DMS 273 (cell line): Measurements from ENCODE around the gene SLC9A4.

Source experiments
- DNase-seq: peaks from one replicate; lab custom pipeline; 2025; ENCODE audit not compliant: unreplicated experiment; lab: John Stamatoyannopoulos, UW

The SLC9A4 gene, protein sequence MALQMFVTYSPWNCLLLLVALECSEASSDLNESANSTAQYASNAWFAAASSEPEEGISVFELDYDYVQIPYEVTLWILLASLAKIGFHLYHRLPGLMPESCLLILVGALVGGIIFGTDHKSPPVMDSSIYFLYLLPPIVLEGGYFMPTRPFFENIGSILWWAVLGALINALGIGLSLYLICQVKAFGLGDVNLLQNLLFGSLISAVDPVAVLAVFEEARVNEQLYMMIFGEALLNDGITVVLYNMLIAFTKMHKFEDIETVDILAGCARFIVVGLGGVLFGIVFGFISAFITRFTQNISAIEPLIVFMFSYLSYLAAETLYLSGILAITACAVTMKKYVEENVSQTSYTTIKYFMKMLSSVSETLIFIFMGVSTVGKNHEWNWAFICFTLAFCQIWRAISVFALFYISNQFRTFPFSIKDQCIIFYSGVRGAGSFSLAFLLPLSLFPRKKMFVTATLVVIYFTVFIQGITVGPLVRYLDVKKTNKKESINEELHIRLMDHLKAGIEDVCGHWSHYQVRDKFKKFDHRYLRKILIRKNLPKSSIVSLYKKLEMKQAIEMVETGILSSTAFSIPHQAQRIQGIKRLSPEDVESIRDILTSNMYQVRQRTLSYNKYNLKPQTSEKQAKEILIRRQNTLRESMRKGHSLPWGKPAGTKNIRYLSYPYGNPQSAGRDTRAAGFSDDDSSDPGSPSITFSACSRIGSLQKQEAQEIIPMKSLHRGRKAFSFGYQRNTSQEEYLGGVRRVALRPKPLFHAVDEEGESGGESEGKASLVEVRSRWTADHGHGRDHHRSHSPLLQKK

DNA sequence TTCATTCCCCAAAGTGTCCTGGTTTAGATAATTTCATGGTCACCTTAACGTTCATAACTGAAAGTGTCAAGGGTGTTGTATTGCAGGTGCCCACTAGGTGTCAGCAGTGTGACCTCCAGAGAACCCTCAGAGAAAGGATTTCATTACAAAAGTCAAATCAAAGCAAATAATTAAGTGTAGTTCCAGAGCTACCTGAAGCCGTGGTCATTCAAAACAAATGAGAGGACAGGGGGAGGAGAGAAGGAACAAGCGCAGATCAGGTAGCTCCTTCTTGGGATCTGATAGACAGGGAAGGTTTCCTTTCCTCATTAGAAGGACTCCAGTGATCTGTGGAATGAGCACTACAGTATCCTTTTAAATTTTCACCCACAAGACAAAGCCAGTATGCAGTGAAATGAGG, at the start of gene SLC9A4:
Gene SLC9A4 (plus strand): TSS at position 207 of the 400 bp plus-strand sequence. CDS start 534 bp downstream, outside the sequence.
- DNase-seq = peak; percentile 55

DNA sequence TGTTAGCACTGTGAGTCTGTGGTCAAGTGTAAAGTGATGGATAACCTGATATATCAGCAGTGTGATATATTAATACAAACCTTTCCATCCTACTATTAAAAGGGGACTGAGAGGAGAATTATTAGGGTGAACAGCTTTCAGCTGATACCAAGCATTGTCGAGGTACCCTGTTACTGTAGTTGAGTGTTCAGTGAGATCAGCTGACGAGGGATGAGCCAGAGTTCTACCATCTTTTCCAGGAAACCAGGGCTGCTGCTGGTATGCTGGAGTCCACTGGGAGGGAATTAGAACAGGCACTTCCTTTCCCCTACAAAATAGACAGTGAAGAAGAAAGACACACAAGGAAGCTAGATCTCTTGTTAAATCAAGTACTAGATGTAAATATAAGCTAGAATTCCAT, 49.7 kb upstream of the SLC9A4 start:
- no peak for DNase-seq

DNA sequence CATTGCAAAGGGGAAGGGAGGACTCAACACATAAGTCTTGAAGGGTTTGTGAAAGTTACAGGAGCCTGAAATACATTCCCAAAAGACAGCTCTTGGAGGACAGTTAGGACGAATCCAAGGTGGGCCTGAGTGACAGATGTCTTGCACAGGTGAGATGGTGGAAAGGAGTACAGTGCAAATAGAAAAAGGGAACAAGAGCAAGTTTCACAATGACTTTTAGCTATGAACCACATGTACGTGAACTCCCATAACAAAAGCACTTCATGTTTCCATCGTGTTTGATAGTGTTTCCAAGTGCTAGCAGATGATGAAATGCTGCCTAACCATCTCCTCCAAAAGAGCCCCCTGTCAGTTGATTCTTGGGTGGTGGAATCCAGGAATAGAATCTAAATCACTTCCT, 48.3 kb upstream of the SLC9A4 start:
- no peak for DNase-seq

DNA sequence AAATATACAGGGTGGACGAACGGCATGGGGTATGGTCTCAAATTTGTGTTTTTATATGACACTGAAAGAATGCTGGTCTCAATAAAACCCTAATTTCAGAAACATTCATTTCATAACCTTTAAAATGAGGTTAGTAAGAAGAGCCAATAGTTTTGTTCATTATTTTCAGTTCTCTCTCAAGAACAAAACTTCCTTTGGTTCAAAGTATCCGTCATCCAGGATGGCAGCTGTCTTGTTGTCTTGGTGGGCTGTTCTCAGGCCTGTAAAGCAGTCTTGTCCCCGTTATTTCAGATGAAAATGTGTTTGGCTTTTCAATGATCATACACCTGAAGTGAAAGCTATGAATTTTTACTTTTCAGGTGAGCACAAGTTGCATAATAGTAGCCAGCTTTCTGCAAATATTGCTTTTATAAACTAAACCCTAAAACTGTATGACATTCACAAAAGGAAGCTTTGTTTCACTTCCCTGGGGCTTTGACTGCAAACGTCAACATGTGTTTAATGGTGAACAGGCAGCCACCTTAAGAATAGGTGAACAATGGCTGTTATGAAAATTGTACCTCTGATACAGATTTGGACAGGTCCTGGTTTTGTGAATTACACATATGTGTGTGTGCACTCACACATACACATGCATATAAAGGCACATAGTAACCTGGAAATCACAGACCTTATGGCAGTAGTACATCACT, 47.4 kb upstream of the SLC9A4 start:
- DNase-seq = no peak

DNA sequence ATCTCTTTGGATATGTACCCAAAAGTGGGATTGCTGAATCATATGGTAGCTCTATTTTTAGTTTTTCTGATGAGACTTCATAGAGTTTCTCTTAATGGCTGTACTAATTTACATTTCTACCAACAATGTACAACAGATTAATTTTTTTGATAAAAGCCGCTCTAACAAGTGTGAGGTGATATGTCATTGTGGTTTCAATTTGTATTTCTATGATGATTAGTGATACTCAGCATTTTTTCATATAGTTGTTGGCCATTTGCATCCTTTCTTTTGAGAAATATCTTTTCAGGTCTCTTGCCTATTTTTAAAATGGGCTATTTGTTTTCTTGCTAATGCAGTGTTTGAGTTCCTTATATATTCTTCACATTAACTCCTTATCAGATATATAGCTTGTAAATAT, 45.8 kb upstream of the SLC9A4 start:
- DNase-seq = no peak

DNA sequence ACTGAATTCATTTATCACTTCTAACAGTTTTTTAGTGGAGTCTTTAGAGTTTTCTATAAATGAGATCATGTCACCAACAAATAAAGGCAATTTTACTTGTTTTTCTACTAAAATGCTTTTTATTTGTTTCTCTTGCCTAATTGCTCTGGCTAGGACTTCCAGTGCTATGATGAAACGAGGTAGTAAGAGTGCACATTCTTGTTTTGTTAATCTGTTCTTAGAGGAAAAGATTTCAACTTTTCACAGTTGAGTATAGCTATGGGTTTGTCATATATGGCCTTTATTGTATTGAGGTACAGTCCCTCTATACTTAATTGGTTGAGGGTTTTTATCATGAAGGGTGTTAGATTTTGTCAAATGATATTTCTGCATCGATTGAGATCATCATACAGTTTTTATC, 44.5 kb upstream of the SLC9A4 start:
- no peak for DNase-seq

DNA sequence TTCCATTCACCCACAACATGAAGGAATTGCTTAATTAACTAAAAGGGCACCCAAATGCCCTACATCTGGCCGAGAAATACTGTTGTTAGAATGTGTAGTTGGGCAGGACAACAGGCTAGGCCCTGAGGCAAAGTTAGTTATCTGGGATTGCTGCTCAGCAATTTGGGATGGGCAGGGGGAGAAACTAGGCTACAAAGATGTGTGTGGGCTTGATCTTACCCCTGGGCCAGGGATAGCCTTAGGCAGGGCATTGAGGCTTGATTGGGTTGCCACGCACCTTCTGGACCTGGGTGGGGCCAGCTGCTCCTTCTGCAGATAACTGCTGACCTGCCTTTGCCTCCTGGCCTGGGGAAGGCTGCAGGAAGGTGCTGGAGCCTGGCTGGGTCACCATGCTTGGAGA, 40.6 kb upstream of the SLC9A4 start:
- DNase-seq = no peak

DNA sequence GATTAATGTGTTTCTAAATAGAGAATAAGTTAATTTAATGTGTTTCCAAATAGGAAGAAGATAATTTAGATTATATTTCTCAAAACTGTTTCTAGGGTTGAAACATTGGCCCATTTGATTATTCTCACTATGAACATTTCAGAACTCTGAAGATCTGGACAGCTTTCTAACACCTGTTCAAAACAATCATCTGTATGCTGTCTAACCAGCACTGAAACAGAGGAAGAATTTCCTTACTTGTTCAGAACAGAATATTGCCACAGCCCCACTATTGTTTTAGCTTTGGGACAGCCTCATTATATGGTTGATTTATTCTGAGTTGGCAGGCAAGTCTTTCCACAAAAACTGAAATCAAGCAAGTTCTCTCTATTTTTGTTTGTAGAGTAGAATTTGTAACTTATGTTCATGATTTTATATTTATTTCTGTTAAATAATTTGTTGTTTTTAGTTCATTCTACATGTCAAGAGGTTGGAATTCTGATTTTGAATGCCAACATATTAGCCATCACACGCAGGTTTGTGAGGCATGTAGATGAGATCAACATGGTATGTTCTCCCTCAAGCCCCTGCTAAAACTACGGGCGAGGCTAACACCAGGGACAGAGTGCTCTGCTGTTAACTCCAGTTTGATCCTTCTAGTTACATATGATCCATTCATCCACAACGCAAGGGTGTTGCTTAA, 38.9 kb upstream of the SLC9A4 start:
- DNase-seq = no peak

DNA sequence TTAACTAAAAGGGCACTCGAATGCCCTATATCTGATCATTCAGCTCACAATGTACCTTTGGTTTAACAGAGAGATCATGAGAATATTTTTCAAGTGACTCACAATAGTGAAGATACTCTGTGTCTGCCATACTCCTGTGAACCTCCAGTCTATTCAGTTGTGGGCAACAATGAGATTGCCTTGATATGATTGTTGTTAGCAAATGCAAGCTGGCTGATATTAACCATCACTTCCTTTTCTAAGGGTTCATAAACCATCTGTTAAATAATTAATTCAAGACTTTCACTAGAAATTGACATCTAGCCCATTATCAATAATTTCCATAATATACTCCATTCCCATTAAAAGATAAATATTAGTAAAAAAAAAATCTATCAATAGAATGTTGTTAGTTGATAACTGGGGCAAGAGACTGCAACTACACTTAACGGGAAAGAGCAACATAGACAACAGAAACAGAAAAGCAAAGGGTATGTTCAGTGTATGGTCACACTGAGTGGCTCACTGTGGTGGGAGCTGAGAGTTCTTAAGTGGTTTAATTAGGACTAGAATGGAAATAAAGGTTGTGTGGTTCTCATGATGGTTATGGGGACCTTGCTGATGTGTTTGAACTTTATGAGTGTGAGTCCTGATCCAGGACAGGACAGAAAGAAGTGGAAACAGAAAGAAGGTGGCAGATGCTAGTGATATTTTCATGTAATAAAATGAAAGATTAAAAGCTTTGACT, 38.2 kb upstream of the SLC9A4 start:
- no peak for DNase-seq

DNA sequence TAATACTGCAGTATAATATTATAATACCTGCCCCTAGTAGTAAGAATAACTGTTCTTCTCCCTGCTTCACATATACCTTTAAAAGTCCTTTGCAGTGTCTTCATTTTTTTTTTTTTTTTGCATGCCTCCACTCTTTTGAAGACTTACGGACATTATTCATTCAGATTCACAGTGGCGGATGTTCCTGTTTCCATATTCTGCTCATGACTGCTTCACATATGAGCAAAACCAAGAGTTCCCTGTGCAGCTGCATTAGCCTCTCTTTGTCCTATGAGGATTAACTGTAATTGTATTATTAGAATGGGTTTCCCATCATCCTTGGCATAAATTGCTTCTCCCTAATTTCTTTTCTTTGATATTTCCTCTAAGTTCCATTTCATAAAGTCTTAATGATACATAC, 37.3 kb upstream of the SLC9A4 start:
- no peak for DNase-seq

DNA sequence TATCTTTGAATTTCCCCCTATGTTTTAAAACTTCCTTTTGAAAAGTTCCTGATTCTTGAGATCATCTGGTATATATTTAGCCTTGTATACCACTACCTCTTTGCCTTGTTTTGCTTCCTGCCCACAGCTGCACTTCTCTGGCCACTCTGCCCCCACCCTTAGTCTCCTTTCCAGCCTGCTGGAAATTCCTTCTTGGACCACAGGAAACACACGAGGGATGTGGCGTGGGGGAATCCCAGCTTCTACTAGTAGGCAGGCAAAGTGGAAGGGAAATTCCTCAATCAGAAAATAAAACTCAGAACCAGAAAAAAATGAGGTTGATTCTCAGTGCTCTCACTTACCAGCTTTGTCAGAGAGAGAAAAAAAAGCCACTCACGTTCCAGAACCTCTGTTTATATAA, 36.7 kb upstream of the SLC9A4 start:
- DNase-seq = no peak

DNA sequence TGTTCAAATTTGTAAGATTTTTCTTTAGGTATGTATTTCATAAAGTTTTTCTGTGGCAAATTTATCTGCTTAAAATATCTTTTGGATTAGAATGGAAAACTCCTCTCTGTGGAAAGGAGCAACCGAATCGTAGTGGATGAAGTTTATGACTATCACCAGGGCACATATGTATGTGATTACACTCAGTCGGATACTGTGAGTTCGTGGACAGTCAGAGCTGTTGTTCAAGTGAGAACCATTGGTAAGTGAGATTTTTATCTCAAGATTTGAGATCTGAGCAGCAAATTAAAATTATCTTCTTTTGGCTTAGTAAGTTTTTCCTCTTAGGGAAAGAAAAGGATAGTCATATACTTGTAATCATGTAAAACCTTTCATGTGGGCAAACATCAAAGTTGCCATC, 35.9 kb upstream of the SLC9A4 start:
- no peak for DNase-seq

DNA sequence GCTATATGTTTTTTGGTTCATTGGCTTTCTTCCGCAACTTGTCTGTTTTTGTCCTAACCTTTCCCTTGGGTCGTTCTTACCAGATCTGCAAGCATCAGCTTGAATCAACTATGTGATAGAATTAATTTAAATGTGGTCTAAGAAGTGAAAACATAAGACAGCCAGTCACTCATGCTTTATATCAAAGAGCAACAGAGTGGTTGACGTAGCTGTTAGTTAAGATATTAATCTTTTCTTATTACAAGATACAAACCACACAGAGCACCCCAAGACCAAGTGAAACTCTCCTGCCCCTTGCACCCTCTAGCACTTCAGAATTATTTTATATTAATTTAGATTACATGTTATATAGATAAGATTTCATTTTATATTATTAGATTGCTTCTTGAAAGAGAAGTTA, 34.9 kb upstream of the SLC9A4 start:
- no peak for DNase-seq

DNA sequence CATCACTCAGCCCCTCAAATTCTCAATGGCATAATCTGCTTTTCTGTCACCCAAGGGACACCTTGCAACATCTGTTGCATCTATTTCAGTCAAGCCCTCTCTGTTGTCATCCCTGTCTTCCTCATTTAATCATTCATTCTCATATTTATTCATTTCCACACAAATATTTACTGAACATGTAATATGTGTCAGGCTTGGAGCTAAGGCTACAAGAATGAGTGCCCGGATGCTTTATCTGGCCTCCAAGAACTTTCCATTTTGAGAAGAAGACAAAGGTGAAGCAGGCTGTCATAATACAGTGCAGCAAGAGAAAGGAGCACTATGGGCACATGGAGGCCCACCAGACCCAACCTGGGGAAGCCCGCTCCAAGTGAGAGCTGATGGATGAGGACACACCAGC, 34.4 kb upstream of the SLC9A4 start:
- DNase-seq = no peak

DNA sequence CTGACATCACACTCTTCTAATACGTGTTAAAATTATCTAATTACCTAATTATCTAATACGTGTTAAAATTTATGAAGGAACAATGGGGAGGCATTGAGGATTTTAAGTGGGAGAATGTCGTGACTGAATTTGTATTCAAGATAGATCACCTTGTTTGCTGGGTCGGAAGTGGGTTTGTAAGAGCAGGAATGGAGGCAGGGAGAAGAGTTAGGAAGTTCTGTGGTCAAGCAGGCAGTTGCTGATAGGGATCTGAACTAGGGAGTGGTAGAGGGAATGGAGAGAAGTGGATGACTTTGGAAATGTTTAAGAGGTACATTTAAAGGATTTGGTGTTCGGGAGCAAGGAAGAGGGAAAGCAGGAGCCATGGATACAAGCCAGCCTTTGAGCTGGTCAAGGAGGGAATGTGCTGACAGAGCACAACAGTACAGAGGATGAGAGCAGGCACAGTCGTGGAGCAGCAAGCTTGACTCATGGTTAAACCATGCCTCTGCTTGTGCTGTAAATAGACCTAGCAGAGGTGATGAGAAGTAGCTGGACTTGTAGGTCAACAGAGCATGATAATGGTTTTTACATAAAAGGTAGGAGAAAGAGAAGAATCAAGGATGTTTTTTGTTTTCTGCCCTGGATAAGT, 33.8 kb upstream of the SLC9A4 start:
- DNase-seq = no peak

DNA sequence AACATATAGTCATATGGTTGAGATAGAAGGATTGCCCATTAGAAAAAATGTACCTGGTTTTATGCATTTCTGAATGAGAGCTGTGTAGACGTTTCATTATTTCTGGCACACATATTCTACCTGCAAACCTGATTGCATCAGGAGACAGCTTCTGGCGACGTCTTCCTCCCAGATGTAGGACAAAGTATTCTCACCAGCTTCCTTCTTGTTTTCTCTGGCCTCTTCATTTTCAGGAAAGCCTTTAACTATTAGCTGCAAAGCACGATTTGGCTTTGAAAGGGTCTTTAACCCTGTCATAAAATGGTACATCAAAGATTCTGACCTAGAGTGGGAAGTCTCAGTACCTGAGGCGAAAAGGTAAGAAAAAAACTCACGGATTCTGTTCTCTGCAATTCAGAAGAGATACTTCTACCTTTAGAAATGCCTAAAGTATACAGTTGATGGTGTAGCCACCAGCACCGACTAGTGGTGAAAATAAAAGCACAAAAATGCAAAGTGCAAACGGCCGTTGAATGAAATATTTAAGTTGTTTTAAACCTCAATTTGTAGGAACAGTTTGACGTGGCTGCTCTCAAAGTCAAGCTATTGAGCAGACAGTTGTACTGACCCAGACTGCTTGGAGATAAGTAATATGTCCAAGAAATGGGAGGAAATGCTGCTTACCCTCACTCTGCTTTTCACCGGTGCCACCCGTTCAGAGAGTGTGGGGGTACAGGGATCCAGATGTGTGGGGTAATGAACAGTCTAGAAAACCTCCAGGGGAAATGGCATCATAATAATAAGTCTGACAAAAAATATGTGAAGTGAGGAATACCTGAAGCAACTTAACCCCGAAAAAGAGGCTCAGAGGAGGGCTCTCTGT, 29.8 kb upstream of the SLC9A4 start:
- peak; percentile 37 for DNase-seq

DNA sequence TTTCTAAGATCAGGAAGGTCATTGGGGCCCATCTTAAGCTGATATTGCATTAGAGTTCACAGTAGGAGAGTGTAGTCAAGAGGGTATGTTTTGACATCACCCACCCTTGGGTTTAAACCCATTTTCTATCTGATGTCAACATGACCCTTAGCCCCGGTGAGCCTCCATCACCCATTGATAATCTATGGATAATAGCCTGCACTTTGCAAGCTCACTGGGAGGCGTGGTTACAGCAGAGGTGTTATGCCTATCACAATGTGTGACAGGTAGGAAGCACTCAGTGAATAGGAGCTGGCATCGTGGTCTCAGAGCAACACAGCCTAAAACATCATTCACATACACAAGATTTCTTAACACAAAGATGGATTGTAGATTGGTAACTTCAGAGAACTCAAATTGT, 28.8 kb upstream of the SLC9A4 start:
- DNase-seq = no peak

DNA sequence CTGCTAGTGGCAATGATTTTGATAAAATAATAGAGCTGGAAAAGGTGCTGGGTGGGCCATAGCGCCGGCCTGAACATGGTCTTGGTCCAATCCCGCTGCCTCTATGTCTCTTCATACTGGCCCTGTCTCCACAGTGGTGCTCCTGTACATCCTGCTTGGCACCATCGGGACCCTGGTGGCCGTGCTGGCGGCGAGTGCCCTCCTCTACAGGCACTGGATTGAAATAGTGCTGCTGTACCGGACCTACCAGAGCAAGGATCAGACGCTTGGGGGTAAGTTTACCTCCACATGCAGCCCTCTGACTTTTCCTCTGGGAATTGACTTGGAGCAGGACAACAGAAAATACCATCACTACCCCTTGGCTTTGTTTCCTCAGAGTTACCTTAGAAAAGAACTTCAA, 26.1 kb upstream of the SLC9A4 start:
- no peak for DNase-seq

DNA sequence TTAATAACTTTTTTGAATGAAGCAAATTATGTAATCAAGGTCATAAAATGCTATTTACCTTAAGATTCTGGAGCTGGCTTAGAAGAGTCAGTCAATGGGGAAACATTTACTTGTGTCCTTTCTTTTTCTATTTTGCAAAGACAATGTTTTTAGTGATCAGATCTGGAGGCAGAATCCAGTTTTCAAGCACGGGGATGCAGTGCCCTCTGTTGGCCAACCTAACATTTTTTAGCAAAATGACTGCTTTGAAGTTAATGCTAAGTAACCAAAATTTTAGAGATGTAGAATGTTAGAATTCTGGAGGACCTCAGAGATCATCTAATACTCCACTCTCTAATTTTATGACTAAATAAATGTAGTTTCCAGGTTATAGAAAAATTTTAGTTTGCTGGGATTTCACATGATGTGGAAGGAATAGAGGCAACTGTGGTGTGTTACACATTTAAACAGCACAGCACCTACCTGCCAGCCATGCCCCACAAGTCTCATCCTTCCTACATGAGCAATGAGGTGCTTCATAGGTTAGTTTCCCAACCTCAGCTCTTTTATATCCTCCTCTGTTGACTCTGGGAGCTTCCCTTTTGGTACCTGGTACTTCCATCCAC, 23.6 kb upstream of the SLC9A4 start:
- peak; percentile 53 for DNase-seq
